ENCODE results near the gene OGA. TPM values are rescaled to one million over a fixed set of nuclear protein-coding genes. Genes with fewer than 3 reads are reported as not detected.
A peak's percentile ranks its signal among the peaks of the same experiment; 100 is the strongest.

Gene OGA
- total and polyA plus RNA-seq, 2 donors: 104 to 154 TPM

DNA sequence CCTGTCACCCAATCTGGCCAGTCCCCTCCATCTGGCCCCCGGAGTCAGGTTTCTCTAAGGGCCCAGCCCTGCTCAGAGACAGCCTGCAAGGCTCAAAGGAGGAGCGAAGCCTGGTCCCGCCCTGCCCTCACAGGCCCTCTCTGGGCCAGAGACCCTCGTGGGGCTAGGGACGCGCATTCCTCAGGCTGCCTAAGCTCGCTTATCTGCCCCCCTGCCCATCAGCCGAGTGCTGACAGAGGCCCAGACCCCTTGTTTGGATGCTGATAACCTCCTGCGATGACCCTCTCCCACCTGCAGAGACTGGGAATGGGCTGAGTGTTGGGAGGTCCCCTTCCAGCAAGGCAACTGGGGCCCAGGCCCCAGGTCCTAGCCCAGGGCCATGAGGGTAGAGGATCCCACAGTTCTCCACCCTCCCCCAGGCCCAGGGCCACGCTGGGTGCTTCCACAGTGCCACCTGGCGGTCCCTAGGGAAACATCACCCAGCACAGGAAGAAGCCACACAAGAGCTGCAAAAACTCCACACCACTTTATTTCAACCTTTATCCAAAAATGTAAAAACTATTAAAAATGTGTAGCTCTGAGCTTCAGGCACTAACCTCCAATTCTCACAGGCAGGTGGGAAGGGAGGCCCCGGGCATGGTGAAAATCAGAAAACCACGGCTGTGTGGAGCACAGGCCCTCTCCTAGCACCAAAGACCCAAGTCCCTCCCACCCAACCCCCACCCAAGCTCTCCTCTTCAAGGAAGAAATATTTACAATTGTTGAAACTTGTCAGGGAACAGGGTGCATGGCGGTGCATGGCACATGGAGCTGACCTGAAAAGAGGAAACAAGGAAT lies 37.2 kb downstream of the OGA start:
- no peak overlapping the region for H3K4me3 ChIP-seq (ENCODE audit: low read length in 2 of 2)
- H3K27me3 ChIP-seq (ENCODE audit: control insufficient read depth in 2 of 2, insufficient read depth in 1 of 2, low read length in 1 of 2): peaks cover 42 to 49% of the 10 kb centered on the region in 2 donors
- H3K36me3 ChIP-seq (ENCODE audit: control insufficient read depth in 2 of 2, insufficient read depth in 2 of 2, low read length in 1 of 2): peaks cover 9 to 16% of the 10 kb centered on the region in 2 donors
- WGBS: 71% methylated on average over 14 of the region's 14 CpGs
- H3K27ac ChIP-seq (ENCODE audit: low read depth in 1 of 2, low read length in 1 of 2): no peak overlapping the region
- DNase-seq (ENCODE audit: low read depth in 6 of 9, low spot score in 9 of 9): peak in 7 of 9 donors; percentile 47 to 77 (median 61)
- peaks cover 0 to 12% of the 10 kb centered on the region in 2 donors for H3K9me3 ChIP-seq (ENCODE audit: control insufficient read depth in 2 of 2, insufficient read depth in 1 of 2, low read length in 1 of 2)
- H3K4me1 ChIP-seq (ENCODE audit: control insufficient read depth in 2 of 2, insufficient read depth in 2 of 2, low read length in 2 of 2): peaks cover 21 to 51% of the 10 kb centered on the region in 2 donors

- peak in 1 of 9 donors; percentile 9 for DNase-seq (ENCODE audit: low read depth in 6 of 9, low spot score in 9 of 9)
- Histone ChIP-seq H3K27ac (ENCODE audit: low read depth in 1 of 2, low read length in 1 of 2) (no peak overlapping the region), H3K27me3 (ENCODE audit: control insufficient read depth in 2 of 2, insufficient read depth in 1 of 2, low read length in 1 of 2) (peaks cover 48 to 53% of the 10 kb centered on the region in 2 donors), H3K4me3 (ENCODE audit: low read length in 2 of 2) (peak overlapping the region in 1 of 2 donors; percentile 25), H3K4me1 (ENCODE audit: control insufficient read depth in 2 of 2, insufficient read depth in 2 of 2, low read length in 2 of 2) (peaks cover 21 to 51% of the 10 kb centered on the region in 2 donors), H3K9me3 (ENCODE audit: control insufficient read depth in 2 of 2, insufficient read depth in 1 of 2, low read length in 1 of 2) (peaks cover 0 to 12% of the 10 kb centered on the region in 2 donors), H3K36me3 (ENCODE audit: control insufficient read depth in 2 of 2, insufficient read depth in 2 of 2, low read length in 1 of 2) (peaks cover 4 to 9% of the 10 kb centered on the region in 2 donors)
- 41% methylated on average over 17 of the region's 17 CpGs for WGBS
Observed at GRCh38 chr10:101780187-101780817, 37.9 kb downstream of the OGA start.

DNA sequence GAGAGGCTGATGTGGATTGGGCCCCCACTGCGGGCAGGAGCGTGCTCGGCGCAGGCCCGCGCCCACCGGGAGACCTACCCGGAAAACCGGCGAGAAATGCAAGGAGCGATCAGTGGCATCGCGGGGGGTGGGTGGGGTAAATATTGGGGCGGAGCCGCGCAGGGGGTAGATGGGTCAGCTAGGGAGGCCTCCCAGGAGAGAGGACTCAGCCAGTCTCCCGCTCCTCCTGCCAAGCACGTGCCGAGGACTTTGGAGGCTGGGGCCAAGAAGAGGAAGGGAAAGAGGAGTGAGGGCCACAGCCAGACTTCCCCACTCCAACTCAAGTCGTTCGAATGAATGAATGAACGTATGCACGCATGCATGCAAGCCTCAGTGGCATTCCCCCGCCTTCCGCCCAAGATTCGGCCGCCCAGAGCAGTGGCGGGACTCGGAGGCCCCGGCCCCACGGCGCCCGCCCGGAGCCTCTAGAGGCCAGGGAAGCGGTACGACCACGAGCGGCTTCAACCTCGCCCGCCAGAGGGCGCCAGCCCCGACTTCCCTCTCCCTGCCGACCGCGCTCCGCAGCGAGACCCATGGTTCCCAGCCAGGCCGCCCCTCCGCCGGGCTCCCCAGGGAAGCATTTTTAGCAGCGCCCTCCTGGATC lies 38.6 kb downstream of the OGA start:
- Histone ChIP-seq H3K4me1 (ENCODE audit: control insufficient read depth in 2 of 2, insufficient read depth in 2 of 2, low read length in 2 of 2) (peaks cover 21 to 56% of the 10 kb centered on the region in 2 donors), H3K27ac (ENCODE audit: low read depth in 1 of 2, low read length in 1 of 2) (no peak overlapping the region), H3K36me3 (ENCODE audit: control insufficient read depth in 2 of 2, insufficient read depth in 2 of 2, low read length in 1 of 2) (peaks cover 3 to 4% of the 10 kb centered on the region in 2 donors), H3K4me3 (ENCODE audit: low read length in 2 of 2) (peak overlapping the region; percentile 8 to 25), H3K27me3 (ENCODE audit: control insufficient read depth in 2 of 2, insufficient read depth in 1 of 2, low read length in 1 of 2) (peaks cover 54 to 59% of the 10 kb centered on the region in 2 donors), H3K9me3 (ENCODE audit: control insufficient read depth in 2 of 2, insufficient read depth in 1 of 2, low read length in 1 of 2) (peaks cover 0 to 16% of the 10 kb centered on the region in 2 donors)
- 3% methylated on average over 51 of the region's 51 CpGs for WGBS
- DNase-seq (ENCODE audit: low read depth in 6 of 9, low spot score in 9 of 9): peak in 8 of 9 donors; percentile 40 to 82 (median 70)

- peaks cover under 1% of the 10 kb centered on the region in 2 donors for H3K36me3 ChIP-seq (ENCODE audit: control insufficient read depth in 2 of 2, insufficient read depth in 2 of 2, low read length in 1 of 2)
- peaks cover 18 to 54% of the 10 kb centered on the region in 2 donors for H3K4me1 ChIP-seq (ENCODE audit: control insufficient read depth in 2 of 2, insufficient read depth in 2 of 2, low read length in 2 of 2)
- H3K9me3 ChIP-seq (ENCODE audit: control insufficient read depth in 2 of 2, insufficient read depth in 1 of 2, low read length in 1 of 2): peaks cover 0 to 17% of the 10 kb centered on the region in 2 donors
- 9% methylated on average over 58 of the region's 58 CpGs for WGBS
- DNase-seq (ENCODE audit: low read depth in 6 of 9, low spot score in 9 of 9): peak in 1 of 9 donors; percentile 29
- no peak overlapping the region for H3K27ac ChIP-seq (ENCODE audit: low read depth in 1 of 2, low read length in 1 of 2)
- H3K27me3 ChIP-seq (ENCODE audit: control insufficient read depth in 2 of 2, insufficient read depth in 1 of 2, low read length in 1 of 2): peaks cover 60 to 66% of the 10 kb centered on the region in 2 donors
- peak overlapping the region in 1 of 2 donors; percentile 25 for H3K4me3 ChIP-seq (ENCODE audit: low read length in 2 of 2)
Observed at GRCh38 chr10:101778781-101779543, 39.3 kb downstream of the OGA start.

- WGBS: 71% methylated on average over 12 of the region's 12 CpGs
- H3K27me3 ChIP-seq (ENCODE audit: control insufficient read depth in 2 of 2, insufficient read depth in 1 of 2, low read length in 1 of 2): peaks cover 64 to 73% of the 10 kb centered on the region in 2 donors
Observed at GRCh38 chr10:101778151-101778780, 40.0 kb downstream of the OGA start.

DNA sequence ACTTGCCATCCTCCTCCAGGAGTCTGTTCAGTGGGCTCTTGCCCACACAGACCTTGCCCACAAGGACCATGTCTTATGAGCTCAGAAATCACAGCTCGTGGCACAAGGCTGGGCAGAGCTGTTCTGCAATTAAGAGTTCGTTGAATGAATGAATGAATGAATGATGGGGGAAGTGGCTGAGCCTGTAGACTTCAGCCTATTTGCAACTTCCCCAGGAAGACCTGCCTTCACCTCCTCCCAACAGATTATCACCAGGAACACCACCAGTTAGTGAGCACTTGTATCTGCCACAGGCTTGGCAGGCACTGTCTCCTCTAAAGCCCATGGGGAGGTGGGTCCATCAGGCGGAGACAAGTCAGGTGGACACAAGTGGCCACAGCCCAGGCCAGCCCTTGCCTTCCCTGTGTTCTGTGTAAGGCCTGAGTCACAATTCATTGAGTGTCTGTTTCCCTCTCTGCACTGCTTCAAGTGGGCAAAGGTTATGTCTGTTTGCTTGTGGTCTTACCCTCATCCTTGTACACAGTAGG lies 40.6 kb downstream of the OGA start:
- Histone ChIP-seq H3K4me3 (ENCODE audit: low read length in 2 of 2) (no peak overlapping the region), H3K36me3 (ENCODE audit: control insufficient read depth in 2 of 2, insufficient read depth in 2 of 2, low read length in 1 of 2) (no peaks in the 10 kb centered on the region), H3K27me3 (ENCODE audit: control insufficient read depth in 2 of 2, insufficient read depth in 1 of 2, low read length in 1 of 2) (peaks cover 69 to 79% of the 10 kb centered on the region in 2 donors), H3K9me3 (ENCODE audit: control insufficient read depth in 2 of 2, insufficient read depth in 1 of 2, low read length in 1 of 2) (peaks cover 0 to 17% of the 10 kb centered on the region in 2 donors), H3K4me1 (ENCODE audit: control insufficient read depth in 2 of 2, insufficient read depth in 2 of 2, low read length in 2 of 2) (peaks cover 12 to 45% of the 10 kb centered on the region in 2 donors), H3K27ac (ENCODE audit: low read depth in 1 of 2, low read length in 1 of 2) (no peak overlapping the region)
- DNase-seq (ENCODE audit: low read depth in 6 of 9, low spot score in 9 of 9): no peak
- over 99% methylated on average over 3 of the region's 3 CpGs for WGBS

More at GRCh38 chr10:101778151-101778780, 40.0 kb downstream of the OGA start:
- peaks cover 0 to 17% of the 10 kb centered on the region in 2 donors for H3K9me3 ChIP-seq (ENCODE audit: control insufficient read depth in 2 of 2, insufficient read depth in 1 of 2, low read length in 1 of 2)
- H3K36me3 ChIP-seq (ENCODE audit: control insufficient read depth in 2 of 2, insufficient read depth in 2 of 2, low read length in 1 of 2): no peaks in the 10 kb centered on the region
- H3K27ac ChIP-seq (ENCODE audit: low read depth in 1 of 2, low read length in 1 of 2): no peak overlapping the region
- peaks cover 12 to 47% of the 10 kb centered on the region in 2 donors for H3K4me1 ChIP-seq (ENCODE audit: control insufficient read depth in 2 of 2, insufficient read depth in 2 of 2, low read length in 2 of 2)
- no peak overlapping the region for H3K4me3 ChIP-seq (ENCODE audit: low read length in 2 of 2)
- DNase-seq (ENCODE audit: low read depth in 6 of 9, low spot score in 9 of 9): no peak

- Histone ChIP-seq H3K27ac (ENCODE audit: low read depth in 1 of 2, low read length in 1 of 2) (no peak overlapping the region), H3K36me3 (ENCODE audit: control insufficient read depth in 2 of 2, insufficient read depth in 2 of 2, low read length in 1 of 2) (no peaks in the 10 kb centered on the region), H3K27me3 (ENCODE audit: control insufficient read depth in 2 of 2, insufficient read depth in 1 of 2, low read length in 1 of 2) (peaks cover 79 to 93% of the 10 kb centered on the region in 2 donors), H3K9me3 (ENCODE audit: control insufficient read depth in 2 of 2, insufficient read depth in 1 of 2, low read length in 1 of 2) (peaks cover 0 to 17% of the 10 kb centered on the region in 2 donors), H3K4me3 (ENCODE audit: low read length in 2 of 2) (peak overlapping the region in 1 of 2 donors; percentile 15), H3K4me1 (ENCODE audit: control insufficient read depth in 2 of 2, insufficient read depth in 2 of 2, low read length in 2 of 2) (peaks cover 12 to 31% of the 10 kb centered on the region in 2 donors)
- no peak for DNase-seq (ENCODE audit: low read depth in 6 of 9, low spot score in 9 of 9)
- WGBS: 7% methylated on average over 70 of the region's 74 CpGs
Observed at GRCh38 chr10:101776161-101776817, 42.0 kb downstream of the OGA start.
